Activated CD4-positive, alpha-beta T cell treated with anti-CD3 and anti-CD28 coated beads for 4 hours (primary cell): ENCODE data around the gene GATC.
"Not testable (repeated sequence)": the region's sequence is repeated elsewhere in the genome, so short reads cannot be mapped to it uniquely, and the experiment has no call there.

Experiments used
- DNase-seq, 2 donors: peaks; one replicate each; pipeline ENCODE4 v3.0.0-alpha.2; 2020

The GATC gene

GRCh38 chr12:120437735-120438494 lies 8.3 kb upstream of the GATC start, which contains the start of gene COX6A1:
COX6A1 (plus strand) TSS chr12:120438113; CDS start chr12:120438127, 14 bp downstream.
- DNase-seq = peak; percentile 97 to 99

GRCh38 chr12:120438495-120439198 lies 7.6 kb upstream of the GATC start:
- no peak for DNase-seq

- peak; percentile 72 to 81 for DNase-seq
Measured at GRCh38 chr12:120439646-120440247, 6.5 kb upstream of the GATC start.

GRCh38 chr12:120444676-120445075 lies 1.6 kb upstream of the GATC start:
- no peak for DNase-seq

- DNase-seq = not testable (repeated sequence)
Measured at GRCh38 chr12:120446844-120447178, 567 bp downstream of the GATC start.

GRCh38 chr12:120447992-120448391 lies 1.7 kb downstream of the GATC start:
- DNase-seq = no peak

- DNase-seq = not testable (repeated sequence)
Measured at GRCh38 chr12:120452524-120452923, 6.3 kb downstream of the GATC start.

GRCh38 chr12:120453060-120453750 lies 7.0 kb downstream of the GATC start:
- DNase-seq = no peak

GRCh38 chr12:120453977-120454376 lies 7.7 kb downstream of the GATC start:
- peak in 1 of 2 donors; percentile 15 for DNase-seq

GRCh38 chr12:120455302-120455701 lies 9.1 kb downstream of the GATC start:
- no peak for DNase-seq

GRCh38 chr12:120457133-120457532 lies 10.9 kb downstream of the GATC start:
- DNase-seq = no peak

GRCh38 chr12:120460157-120460556 lies 13.9 kb downstream of the GATC start:
- no peak for DNase-seq

- DNase-seq = no peak
Measured at GRCh38 chr12:120462099-120462640, 15.9 kb downstream of the GATC start.

- no peak for DNase-seq
Measured at GRCh38 chr12:120463712-120464111, 17.5 kb downstream of the GATC start.

GRCh38 chr12:120465756-120466155 lies 19.5 kb downstream of the GATC start:
- no peak for DNase-seq

GRCh38 chr12:120466560-120467315 lies 20.5 kb downstream of the GATC start:
- DNase-seq = peak; percentile 26 to 50

- no peak for DNase-seq
Measured at GRCh38 chr12:120467439-120467838, 21.2 kb downstream of the GATC start.

- no peak for DNase-seq
Measured at GRCh38 chr12:120468325-120468820, 22.1 kb downstream of the GATC start.

GRCh38 chr12:120468821-120469449 lies 22.7 kb downstream of the GATC start:
- DNase-seq = peak; percentile 59 to 68

- DNase-seq = peak; percentile 95 to 96
Measured at GRCh38 chr12:120469450-120470149, 23.4 kb downstream of the GATC start, which contains the start of gene SRSF9. SRSF9 (minus strand) TSS chr12:120469748; CDS start chr12:120469609, 139 bp downstream.
